GM12874 (cell line): ENCODE data around the gene SLC15A3.

ENCODE experiments used
- CTCF ChIP-seq: IDR thresholded peaks from 2 replicates; pipeline ENCODE4 v1.5.1; 2011; ENCODE audit warnings: low read depth, mild to moderate bottlenecking, control low read depth, low read length, moderate library complexity; ENCODE audit not compliant: insufficient read depth

SLC15A3 gene

GRCh38 chr11:60991457-60991856 lies 39.5 kb upstream of the SLC15A3 start:
- no peak for TF ChIP-seq CTCF

DNA sequence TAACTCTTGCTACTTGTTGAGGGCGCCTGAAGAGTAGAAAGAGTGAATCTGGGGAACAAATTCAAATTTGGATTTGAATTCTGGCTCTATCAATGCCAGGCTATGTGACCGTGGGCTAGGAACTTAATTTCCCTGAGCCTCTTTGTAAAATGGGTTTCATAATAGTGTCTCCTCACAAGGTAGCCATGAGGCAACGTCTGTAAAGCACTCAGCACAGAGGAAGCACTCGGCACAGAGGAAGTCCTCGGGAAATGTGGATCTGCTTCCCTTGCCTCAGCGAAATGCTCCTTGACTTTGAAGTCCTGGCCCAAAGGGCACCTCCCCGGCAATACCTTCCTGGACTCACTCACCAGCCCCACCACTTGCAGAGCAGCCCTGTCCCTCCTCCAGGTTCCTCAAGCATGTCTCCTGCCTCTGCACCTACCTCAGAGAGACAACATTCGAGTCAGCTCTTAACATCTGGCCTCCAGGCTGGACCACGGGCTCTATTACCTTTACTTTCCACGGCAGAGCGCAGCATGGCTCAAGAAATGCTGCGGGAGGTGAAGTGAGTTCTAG lies 37.2 kb upstream of the SLC15A3 start:
- no peak for TF ChIP-seq CTCF

DNA sequence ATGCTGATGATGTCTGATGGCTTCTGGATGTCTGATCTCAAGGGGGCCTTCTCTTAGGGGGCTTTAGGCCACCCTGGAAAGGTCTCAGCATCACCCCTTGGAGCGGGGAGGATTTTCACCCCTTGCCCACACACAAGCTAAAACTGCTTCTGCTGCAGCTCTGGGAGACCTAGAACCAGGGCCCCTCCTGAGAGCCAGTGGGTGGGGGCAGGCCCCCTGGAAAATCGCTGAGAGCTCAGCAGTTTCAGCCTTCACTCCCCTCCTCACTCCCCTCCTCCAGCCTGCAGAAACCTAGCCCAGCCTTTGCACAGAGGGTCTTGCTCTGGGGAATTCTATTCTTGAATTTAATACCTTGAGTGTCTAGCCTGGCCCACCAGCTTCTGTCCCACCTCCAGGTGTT lies 36.7 kb upstream of the SLC15A3 start:
- no peak for TF ChIP-seq CTCF

DNA sequence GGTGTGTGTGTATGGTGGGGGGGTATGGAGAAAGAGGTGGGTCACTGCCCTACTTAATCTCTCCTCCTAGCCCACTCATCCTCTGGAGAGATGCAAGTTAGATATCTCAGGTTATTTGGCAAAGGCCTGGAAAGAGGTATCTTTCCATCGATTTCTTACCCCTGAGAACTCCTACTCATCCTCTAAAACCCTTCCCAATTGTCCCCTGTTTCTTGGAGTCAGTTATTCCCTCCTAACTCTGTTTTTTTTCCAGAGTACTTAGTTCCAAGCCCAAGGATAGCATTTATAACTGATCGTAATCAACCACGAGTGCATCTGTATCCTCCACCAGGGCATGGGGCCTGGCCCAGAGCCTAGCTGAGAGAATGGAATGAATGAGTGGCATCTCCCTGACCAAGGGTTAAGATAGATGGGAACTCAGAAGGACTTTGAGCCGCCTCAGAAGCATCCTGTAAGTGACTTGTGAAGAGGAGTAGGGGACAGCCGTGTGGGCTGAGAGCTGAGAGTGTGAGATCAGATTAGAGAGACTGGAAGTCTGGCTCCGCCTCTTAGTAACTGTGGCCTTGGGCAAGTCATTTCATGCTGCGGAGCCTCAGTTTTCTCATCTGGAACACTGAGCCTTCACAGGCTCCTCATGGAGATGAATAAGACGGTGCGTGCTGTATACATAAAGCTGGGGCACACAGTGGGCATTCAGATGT lies 35.8 kb upstream of the SLC15A3 start:
- TF ChIP-seq CTCF, result no peak

GRCh38 chr11:60985991-60986915 lies 34.3 kb upstream of the SLC15A3 start:
- TF ChIP-seq CTCF, result no peak

DNA sequence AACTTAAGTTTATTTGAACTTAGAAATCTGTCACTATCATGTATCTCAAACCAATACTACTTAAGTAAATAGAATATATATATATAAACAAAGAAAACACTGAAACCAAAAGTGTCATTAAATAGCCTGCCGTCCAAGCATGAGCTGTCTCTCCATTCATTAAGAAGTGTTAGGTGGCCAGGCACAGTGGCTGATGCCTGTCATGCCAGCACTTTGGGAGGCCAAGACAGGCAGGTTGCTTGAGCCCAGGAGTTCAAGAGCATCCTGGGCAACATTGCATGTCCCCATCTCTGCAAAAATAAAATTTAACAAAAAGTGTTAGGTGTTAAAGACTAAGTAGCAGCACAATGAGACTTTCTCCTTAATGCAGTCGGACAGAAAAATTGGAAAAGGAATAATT lies 33.5 kb upstream of the SLC15A3 start:
- no peak for TF ChIP-seq CTCF

GRCh38 chr11:60984636-60985035 lies 32.7 kb upstream of the SLC15A3 start:
- no peak for TF ChIP-seq CTCF
